NCI-H524 (cell line): ENCODE results near the gene CEP63.

Source experiments
- DNase-seq, 2 experiments: peaks; one replicate each; lab custom pipeline; 2025; lab: John Stamatoyannopoulos, UW

CEP63 gene

DNA sequence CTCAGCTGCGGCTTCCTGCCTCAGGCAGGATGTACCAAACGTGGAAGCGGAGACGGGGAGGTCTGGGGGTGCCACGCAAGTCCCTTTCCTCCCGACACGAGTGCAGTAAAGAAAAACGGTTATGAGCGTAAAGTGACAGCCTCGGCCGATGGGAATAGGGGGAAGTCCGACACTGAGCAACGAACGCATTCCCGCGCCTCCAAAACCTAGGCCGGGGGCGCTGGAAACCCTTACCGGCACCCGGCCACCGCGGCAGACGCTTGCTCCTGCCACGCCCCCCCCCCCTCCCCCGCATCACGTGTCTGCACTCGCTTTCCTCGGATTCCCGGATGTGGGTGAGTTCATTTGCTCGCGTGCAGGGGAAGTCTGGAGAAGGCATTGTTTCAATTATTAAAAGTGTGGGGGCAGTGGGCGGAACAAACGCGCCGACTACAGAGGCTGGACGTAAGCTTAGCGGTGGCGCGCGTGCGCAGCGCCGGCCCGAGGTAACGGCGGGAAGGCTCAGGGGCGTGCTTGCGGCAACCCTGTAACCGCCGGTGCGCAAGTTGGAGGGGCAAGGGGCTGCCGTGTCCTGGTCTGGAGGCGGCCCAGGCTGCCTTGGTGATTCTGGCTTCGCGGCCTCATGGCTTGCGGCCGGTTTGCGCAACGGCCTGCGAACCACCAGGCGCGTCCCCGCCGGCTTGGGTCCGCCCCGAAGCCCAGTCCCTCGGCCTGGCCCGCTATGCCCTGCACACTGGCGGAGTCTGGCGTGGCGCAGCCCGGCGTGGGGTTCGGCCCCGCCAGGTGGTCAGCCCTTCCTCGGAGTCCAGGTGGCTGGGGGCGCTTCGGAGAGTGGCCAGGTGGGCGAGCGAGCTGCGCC, at the start of gene CEP63, which contains the start of gene ANAPC13:
Gene CEP63, plus strand, starts transcription at position 340 of the 859 bp plus-strand sequence. CDS start 9,264 bp downstream, outside the sequence.
Gene ANAPC13, minus strand, starts transcription at position 268 of the 859 bp plus-strand sequence. CDS start 3,081 bp downstream, outside the sequence.
- peak; percentile 99 for DNase-seq

DNA sequence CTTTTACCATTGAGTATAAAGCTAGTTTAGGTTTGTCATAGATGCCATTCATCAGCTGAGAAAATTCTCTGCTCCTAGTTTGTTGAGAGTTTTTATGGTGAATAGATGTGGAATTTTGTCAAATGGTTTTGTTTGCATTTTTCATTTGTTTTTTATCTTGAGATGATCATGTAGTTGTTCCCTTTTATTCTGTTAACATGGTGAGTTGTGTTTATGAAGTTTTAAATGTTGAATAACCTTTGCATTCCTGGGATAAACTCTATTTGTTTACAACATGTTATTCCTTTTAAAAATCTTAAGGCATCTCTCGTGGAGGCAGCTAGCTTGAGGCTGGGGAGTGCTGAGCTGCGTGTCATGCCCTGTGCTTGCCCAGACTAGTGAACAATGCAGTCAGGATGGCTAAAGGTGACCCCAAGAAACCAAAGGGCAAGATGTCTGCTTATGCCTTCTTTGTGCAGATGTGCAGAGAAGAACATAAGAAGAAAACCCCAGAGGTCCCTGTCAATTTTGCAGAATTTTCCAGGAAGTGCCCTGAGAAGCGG, 48.6 kb upstream of the CEP63 start:
- no peak for DNase-seq

DNA sequence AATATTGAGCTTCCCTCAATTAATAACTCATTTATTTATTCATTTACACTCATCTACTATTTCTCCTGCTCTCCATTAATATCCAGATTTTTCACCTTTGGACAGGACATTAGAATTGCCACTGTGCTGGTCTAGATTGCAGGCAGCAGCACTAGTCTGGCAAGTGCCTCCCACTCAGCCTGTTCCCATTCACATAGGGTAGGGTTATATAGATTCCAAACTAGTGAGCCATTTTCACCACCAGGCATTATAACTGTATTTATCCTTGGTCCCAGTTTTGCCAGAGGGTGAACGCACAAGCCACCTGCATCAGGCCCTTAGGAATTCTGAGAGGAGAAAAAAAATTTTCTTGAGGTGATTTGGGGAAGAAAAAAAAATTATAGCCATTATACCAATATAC, 44.5 kb upstream of the CEP63 start:
- no peak for DNase-seq

DNA sequence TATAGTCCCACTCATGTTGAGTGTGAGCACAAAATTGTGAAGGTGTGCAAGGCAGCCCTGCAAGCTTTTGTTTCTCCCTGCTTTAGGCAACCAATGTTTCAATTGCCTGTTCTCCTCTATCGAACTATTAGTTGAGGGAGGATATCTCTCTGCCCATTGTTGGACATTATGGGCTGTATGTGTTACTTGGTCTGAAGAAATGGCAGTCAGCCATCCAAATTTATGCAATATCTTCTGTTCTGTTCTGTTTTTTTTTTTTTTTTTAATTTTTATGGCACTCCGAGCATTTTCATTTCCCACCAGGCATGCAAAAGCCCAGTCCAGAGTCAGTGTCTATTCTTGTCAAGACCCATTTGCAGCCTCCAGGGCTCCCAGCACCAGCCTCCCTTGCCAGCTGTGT, 44.0 kb upstream of the CEP63 start:
- no peak for DNase-seq

DNA sequence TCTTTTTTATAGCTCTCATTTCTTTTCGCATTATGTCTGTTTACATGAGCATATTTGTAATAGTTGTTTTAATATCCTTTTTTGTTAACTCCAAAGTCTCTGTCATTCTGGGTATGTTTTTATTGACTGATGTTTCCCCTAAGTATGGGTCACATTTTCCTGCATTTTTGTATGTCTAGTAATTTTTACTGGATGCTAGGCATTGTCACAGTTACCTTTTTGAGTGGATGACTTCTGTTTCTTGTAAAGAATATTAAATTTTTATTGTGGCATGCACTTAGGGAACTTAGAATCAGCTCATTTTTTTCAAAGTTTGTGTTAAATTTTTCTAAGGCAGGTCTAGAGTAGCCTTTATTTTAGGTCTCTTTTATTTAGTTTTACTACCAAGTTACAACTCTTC, 40.8 kb upstream of the CEP63 start:
- no peak for DNase-seq

DNA sequence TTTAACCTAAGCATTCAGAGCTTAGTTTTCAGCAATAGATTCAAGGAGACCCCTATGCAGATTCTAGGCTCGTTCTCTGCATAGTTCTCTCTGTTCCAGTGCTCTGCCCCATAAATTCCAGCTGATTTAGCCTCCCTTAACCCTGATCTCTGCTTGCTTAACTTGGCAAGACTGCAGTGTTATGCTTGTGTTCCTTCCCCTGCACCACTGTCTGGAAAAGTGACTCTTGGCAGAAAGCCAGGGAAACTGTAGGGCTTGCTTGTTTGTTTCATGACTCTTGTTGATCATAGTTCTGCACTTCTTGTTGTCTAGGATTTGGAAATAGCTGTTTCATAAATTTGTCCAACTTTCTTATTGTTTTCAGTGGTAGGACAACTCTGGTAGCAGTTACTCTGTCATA, 40.2 kb upstream of the CEP63 start:
- DNase-seq, result no peak

DNA sequence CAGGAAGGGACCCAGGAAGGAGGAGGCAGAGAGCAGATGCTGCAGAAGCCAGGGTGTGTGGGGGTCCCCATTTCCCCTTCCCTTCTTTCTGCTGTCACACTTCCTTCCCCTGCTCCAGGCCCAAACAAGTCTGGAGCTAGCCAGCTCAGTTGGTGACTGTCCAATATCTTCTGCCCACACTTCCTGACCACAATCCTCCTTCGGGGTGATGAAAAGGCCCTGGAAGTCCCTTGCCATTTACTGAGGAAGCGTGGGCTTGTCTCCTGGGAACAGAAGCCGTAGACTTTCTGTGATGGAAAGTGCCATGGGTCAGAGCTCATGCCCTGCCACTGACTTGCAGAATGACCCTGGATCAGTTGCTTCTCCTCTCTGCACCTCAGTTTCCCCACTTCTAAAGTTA, 39.1 kb upstream of the CEP63 start:
- no peak for DNase-seq

DNA sequence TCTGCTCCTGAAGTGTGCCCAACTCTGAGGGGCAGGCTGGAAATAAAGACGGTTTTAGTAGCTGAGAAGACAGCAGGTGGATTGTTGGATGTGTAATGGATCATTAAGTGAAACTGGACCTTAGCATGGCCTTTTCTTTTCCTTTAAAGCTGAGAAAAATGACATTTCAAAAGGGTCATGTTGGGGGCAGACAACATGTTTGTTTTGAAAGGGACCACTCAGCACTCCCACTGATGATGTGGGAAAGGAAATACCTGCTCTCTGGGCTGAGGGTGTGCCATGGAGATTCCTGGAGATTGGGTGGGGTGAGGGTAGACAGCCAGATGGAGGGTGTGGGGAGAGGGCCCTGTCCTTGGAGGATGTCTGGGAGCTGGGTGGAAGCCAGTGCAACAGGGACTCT, 38.5 kb upstream of the CEP63 start:
- no peak for DNase-seq

DNA sequence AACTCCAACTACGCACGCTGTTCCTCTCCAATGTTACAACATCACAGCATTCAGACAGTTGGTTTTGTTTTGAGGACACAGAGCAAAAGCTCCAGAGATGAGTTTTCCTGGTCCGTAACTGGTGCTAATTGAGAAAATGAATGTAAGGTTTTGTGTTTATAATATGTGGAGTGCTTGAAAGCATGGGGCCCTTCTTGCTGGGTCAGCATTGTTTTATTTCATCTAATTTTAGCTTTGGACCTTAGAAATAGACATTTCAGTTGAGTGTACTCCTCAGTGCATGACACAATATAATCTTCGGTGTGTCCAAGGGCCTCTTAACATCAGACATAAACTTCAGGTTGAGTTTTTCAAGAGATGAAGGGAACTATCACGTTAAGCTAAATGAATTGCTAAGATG, 37.2 kb upstream of the CEP63 start:
- no peak for DNase-seq

DNA sequence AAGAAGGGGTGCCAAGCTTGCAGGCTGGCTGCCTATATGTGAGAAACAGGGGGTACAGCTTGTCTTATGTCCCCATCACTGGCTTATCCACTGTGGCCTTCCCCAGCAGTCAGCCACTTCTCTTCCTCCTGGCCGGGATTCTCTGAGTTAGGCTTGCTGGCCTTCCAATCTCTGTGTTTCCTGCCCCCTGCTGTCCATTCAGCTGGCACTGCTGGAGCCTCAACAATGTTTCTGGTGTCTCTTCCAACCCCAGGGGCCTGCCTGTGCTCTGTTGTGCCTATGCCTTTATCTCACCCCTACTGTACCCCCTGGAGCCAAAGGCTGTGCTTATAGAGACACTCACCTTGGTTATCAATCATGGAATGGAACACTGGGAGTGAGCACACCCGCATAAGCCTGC, 36.6 kb upstream of the CEP63 start:
- DNase-seq, result peak; percentile 24 to 72

DNA sequence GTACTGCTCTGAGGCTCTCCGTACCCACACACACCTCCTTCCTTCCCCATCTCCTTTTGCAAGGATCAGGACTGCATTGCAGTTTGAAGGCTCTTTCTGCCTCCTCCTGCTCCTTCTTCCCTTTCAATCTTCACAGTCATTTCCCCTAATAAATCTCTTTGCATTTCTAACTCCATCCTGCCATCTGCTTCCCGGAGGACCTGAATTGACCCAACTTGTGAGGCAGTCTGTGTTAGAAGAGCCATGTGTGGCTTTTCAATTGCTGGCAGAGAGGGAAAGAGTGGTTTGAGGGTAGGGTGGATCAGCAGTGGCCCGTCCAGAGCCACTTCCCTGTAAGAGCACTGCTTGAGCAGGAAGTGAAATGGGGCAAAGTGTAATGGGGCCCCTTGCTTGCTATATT, 35.9 kb upstream of the CEP63 start:
- peak in 1 of 2 experiments; percentile 49 for DNase-seq

DNA sequence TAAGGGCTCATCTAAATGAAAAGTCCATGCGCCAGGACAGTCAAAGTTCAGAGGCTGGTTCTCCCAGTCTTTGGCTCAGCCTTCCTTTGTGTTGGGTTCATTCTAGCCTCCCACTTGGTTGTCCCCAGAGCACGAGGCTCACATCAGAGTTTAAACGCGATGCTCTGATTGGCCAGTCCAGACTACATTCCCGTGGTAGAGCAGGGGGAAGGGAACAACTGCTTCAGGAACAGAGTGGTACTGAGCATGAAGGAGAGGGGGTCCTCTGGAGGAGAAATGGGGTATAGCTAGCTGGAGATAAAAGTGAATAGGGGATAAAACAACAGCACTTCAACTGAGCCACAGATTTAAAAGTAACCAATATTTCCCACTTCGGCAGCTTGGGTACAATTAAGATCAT, 32.2 kb upstream of the CEP63 start:
- peak in 1 of 2 experiments; percentile 31 for DNase-seq

DNA sequence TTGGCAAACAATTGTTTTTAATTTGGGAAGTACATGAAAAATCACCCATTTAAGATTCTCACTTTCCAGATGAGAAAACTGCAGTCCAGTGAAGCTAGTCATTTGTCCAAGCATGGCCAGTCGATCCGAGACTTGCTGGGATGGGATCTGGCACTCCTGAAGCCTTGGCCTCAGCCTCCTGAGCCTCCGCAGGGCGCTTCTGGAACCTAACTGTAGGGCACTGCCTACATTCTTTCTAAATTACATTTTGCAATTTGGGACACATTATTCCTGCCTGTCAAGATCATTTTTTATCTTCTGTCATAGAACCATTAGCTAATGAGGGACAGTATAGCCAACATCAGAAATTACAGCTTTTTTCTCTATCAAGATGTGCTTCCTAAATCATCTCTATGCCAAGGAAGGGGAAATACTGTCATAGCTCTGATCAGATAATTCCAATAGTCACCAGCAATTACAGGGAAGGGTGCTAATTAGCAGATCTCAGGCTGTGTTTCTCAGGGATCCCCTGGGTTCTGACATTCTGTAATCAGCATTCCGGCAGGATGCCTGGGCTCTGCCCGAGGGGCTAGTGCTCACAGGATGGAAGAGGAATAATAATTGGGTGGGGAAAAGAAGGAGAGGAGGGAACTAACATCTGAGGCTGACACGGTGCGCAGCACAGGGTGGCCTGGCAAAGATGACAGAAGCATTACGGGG, 28.3 kb upstream of the CEP63 start:
- DNase-seq, result no peak

DNA sequence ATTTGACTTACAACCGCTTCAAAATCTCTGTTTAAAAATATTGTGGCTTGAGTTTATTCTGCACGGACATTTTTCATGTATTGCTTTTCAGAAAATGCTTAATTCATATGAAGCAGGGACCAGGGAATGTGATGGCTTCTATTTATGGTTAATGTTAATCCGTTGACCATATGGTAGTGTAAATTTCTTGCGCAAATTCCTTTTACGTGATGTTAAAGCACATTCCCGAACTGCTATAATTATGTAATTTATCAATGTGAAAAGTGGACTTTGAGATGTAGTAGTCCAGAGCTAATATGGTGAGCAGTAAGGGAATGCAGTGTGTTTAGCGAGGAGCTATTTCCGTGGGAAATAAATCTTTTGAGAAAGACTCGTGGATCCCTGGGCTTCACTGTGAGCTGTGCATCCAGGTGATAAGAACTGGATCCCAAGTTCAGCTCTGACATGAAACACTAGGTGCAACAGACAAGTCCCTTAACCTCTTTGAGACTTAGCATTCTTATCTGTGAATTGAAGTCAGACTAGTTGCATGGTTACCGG, 27.4 kb upstream of the CEP63 start:
- DNase-seq, result peak in 1 of 2 experiments; percentile 26

DNA sequence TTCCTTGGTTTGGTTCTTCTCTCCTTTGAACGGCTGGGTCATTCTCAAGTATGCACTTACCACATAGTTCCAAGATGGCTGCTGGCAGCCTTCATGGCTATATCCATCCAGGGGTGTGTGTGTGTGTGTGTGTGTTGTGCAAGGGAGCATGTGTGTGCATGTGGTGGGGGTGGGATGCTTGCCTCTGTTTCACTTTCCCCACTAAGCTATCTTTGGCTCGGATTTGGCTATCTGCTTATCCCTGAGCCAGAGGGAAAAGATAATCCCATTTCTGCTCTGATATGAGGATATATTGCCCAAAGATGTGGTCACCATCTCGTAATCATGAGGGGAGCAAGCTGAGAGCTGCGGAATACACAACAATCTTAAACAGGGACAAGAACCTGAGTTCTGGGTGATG, 26.3 kb upstream of the CEP63 start:
- DNase-seq, result no peak

DNA sequence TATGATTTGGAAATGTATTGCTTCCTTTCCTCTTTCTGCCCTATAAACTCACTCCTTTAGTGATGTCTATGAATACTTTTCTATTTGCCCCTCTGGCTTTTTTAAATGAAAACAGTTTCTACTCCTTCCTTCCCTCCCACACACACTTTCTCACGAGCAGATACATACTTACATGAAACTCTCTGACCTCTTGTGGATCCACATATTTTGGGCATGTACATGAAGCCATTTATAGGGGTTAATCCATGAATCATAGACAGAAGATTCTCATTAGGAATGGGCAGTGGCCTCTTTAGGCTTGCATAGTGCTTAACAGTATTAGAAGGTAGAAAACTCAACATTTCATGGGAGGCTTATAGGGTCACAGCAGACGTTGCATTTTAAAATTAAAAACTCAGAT, 24.9 kb upstream of the CEP63 start:
- no peak for DNase-seq

DNA sequence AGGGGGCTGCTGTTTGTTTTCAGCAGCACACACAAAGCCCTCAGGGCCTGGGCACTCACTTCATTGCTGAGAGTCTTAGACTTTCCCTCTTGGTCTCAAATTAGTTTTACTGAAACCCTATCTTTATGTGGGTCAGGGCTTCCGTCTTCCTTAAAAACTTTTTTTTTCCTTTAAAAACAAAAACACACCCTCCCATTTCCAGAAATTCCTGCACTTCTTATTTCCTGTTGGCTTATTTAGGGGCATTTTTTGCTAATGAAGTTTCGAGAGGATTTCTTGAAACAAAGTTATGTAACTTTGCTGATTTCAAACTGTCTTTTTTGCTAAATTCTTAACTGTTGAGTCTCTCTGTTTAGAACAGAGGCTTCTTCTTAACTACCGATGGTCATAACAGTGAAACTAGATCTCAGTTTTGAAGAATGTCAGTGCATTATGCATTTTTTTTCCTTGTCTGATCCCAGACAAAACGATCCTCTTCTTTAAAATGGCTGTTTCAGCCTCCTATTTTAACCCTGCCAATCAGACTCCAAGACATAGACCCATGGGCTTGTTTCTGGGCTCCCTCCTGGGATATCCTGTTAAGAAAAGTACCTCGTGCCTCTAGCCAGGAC, 23.4 kb upstream of the CEP63 start:
- no peak for DNase-seq

DNA sequence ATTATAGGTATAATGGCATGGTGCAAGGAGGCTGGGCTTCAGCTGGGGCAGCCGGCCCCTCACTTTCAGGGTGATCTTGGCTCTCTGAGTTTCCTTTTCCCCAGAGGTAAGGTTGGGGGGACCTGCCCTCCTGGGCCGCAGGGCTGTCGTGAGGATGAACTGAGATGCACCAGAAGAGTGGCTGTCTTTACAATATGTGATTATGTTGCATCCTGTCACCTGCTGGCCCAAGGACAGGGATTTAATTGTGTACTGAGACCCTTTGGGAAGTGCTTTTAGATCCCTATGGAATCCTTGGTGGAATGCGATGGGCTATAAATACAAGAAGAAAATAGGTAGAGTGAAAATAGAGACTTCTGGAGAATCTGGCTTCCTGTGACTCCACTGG, 22.2 kb upstream of the CEP63 start:
- DNase-seq, result no peak

DNA sequence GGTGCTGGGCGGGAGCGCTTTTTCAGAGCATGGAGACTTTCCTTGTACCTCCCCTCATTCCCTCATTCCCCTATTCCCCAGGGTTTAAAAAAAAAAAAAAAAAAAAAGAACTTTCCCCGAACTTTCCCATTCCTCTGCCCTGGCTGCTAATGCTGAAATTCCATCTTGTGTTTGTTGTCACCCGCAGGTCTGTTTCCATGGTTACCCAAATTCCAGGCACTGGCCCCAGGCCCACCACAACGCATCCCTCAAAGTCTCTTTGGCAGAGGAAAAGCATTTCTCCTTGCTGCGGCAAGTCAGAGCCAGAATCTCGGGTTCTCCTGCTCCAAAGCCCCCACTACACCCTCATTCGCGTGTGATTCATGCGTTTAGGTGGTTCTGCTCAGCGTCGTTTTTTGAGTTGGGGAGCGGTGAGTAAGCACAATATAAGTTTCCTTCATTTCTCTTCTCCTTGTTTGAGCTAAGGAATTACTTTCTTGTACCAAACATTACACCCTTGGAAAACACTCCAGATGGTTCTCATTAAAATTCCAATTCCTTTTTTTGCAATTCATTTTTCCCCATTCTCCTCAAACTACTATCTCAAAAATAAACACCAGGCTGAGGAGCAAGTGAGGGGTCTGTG, 21.7 kb upstream of the CEP63 start:
- DNase-seq, result no peak

DNA sequence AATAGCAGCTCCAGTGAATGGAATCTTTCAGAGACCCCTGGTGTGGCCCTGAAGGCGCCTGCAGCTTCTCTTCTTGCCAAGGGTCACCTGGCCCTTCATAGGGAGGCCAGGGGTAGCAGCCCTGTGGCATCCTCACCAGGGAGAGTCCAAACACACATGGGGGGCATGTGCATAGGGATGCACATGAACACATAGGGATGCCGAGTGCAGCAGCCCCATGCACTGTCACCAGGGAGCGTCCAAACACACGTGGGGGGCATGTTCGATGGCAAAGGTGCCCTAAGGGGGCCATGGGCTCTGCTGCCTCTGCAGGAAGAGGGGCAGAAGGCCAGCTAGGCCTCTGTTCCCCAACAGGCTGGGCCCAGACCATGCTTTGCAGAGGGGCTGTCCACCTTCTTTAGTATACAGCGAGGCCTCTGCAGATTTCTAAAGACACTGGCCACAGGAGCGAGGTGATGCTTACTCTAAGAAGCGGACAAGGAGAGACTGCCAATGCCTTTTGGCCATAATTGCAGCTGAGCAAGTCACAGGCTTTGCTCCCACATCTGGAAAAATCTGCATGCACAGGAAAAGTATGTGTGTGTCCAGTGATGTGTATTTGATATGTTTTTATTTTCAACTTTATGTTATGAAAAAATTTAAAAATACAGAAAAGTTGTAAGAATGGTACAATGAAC, 21.0 kb upstream of the CEP63 start:
- no peak for DNase-seq

DNA sequence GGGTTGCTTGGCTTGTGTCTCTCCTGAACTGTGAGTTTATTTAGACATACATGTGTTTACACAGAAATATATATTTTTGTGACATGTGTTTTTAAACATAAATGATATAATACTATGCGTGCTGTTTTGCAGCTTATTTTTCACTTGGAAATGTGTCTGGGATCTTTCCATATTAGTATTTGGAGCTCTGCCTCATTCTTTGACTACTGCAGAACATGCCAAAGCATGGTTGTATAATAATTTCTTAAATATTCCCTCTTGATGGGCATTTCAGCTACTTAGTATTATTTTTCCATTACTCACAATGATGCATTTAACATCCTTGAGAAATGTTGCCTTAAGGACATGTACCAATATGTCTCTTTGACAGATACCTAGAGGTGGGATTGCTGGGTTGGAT, 19.5 kb upstream of the CEP63 start:
- no peak for DNase-seq
